ENCODE data around the gene ATP9A.
"Not testable (repeated sequence)": the region's sequence is repeated elsewhere in the genome, so short reads cannot be mapped to it uniquely, and the experiment has no call there.

Gene ATP9A

DNA sequence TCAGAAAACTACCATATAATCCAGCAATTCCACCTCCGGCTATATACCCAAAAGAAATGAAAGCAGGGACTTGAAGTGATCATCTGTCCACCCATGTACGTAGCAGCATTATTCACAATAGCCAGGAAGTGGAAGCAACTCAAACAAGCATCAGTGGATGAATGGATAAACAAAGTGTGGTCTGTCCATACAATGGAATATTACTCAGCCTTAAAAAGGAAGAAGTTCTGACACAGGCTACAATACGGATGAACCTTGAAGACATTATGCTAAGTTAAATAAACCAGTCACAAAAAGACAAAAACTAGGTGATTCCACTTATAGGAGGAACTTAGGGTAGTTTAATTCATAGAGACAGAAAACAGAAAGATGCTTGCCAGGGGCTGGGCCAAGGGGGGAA is 76.5 kb downstream of the ATP9A start:
- no peak for DNase-seq

DNA sequence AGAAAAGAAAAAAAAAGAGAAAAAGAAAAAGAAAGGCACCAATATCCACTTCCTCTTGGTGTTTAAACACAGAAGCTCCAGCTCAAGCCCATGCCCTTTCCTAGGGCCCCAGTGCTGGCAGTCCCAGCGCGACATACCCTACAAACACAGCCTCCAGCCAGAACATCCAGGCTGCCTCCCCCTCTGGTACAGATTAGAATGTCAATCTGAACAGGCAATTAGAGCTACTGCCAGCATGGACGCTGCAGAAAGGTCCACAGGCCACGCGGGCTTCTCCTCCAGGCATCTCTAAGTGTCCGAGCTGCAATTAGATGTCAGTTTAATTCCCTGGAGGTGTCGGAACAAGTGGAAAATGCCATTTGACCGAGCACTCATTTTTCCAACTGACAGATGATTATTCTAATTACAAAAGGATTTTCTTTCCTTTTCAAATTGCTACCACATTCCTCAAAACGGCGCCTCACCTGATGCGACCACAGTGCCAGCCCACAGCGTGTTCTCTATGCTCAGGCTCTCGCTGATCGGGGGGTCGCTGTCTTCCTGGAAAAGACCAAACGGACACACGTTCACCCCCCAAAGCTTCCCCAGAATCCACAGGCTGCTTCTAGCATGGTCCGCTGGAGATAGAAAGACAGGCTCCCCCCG is 79.5 kb downstream of the ATP9A start:
- no peak for DNase-seq

DNA sequence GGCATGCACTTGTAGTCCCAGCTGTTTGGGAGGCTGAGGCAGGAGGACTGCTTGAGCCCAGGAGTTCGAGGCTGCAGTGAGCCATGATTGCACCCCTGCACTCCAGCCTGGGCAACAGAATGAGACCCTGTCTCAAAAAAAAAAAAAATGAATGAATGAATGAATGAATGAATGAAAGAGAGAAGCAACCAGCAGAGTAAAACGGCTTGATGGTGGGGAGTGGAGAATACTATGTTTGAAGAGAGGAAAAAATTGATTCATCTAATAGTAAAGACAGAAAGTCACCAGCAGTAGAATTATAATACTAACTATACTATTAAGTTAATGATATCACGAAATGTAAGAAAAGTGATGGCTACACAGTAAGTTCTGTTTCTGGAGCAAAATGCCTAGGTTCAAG is 80.6 kb downstream of the ATP9A start:
- DNase-seq, result no peak

DNA sequence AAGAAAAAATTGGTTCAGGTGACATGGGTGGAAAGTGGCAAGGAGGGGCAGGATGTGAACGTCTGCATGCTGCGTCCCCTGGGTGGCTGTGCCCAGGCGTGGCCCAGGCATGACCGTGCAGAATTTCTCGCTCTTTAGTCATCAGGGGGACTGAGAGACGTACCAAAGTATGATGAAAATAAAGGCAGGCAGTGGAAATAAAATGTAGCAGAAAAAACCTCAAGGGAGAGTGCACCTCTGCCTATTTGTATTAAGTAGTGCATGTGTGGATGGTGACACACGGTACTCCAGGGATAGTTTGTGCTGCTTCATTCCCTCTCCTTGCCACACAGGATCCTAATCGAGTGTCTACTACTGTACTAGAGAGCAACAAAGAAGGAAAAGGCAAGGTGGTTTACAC is 81.1 kb downstream of the ATP9A start:
- DNase-seq, result no peak

DNA sequence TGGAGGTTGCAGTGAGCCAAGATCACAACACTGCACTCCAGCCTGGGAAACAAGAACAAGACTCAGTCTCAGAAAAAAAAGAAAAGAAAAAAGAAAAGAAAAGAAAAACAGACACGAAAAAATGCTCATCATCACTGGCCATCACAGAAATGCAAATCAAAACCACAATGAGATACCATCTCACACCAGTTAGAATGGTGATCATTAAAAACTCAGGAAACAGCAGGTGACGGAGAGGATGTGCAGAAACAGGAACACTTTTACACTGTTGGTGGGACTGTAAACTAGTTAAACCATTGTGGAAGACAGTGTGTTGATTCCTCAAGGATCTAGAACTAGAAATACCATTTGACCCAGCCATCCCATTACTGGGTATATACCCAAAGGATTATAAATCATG is 82.7 kb downstream of the ATP9A start:
- DNase-seq, result not testable (repeated sequence)

DNA sequence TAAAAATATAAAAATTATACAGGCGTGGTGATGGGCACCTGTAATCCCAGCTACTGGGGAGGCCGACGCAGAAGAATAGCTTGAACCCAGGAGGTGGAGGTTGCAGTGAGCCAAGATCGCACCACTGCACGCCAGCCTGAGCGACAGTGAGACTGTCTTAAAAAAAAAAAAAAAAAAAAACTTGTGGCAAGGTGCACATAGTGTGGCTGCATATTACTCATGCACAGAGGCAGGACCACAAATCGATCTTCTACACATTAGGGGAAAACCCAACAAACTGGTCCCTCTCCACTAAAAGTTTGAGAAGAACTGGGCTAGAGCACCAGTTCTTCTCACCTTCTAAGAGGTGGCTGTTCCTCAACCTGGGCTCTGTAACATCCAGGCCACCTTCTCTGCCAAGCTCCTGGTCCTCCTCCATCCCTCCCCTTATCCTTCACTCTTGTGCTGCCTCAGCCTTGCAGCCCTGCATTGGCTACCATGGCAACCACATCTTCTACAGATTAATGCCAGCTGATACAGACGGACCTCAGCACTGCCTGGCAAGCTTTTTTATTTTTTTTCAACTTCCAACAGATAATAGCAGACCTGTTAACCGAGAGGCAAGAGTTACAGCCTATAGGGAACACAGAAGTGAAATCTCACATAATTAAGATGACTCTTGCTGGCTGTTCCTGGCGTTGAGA is 88.0 kb downstream of the ATP9A start:
- DNase-seq, result no peak

DNA sequence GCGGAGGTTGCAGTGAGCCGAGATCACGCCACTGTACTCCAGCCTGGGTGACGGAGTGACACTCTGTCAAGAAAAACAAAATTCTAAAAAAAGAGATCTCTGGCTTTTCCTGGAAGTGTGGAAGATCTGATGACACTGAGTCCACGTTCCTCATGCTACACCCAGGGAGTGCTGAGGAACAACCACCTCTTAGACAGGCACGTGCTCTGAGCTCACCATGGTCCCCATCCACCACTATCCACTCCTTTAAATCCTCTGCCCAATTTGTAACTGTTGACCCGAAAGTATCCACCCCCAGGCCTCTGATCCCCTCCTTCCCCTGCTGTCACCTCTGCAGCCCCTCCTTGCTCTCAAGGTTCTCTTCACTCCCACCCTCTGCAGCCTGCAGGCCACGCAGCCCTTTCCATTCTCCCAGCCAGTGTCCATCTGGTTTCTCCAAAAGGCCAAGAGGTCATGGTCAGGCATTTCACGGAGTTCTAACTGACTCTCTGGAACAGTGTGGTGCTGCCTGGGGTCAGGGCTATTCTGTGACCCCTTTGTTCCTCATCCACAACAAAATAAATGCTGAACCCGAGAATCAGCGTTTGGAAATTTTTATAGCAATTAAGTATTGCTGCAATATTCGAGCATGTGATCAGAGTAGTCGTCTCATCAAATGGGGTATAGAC is 88.8 kb downstream of the ATP9A start:
- no peak for DNase-seq

DNA sequence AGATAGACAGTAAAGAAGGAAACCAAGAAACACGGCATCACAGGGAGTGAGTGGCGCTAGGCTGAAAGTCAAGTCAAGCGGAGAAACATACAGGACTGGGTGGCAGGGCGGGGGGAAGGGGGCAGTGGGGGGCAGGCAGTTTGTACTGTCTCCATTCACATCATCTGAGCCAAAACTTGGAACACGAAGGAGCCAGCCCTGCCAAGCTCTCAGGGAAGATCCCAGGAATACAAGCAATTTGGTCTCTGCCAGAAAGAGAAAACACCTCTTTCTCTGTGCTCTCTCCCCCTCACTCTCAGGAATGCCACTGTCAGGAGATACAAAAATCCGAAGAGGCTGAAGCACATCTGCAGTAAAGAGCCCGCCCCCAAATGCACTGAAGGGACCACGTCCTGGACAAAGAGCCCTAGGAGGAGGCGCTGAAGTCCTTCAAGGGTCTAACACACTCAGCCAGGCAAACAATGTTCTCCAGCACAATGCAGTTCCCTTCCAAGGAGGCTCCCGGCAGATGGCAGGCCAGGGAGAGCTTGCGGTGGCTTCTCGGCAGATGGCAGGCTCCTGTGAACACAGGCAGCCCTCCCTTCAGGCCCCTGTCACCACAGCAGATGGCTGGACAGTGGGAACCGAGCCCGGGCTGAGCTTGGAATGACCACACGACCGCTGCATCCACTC is 90.0 kb downstream of the ATP9A start:
- no peak for DNase-seq

DNA sequence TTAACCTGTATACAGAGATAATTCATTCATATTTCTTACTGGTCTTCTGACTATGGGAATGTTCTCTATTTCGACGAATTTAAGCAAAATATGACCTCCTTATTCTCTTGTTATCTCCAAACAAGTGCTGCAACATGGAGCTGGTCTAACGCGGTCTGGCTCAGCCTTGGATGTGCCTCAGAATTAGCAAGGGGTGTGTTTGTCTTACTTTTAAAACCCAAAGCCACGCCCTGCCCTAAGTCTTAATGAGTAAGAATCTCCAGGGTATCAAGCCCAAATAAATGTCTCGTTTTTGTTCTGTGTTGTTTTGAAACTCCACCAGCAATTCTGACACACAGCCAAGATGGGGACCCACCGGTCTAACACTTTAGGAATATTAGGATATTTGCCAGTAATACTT is 99.2 kb downstream of the ATP9A start:
- DNase-seq, result no peak

DNA sequence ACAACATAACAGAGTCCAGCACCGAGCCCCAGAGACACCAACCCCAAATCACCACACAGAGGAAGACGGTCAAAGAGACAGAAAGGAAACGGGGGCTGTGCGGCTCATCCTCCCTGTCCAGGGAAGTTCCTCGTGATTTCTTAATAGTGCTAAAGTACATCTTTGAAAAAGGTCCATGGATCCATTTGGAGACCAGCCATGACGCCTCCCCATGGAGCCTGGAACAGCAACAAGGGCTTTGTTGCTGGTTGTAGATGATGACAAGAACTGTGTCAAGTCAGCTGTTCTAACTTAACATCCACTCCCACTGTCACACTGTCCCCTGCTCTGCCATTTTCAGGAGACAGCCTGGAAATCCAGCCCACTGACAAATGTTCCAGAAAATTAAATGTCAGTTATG is 99.7 kb downstream of the ATP9A start:
- DNase-seq, result no peak

DNA sequence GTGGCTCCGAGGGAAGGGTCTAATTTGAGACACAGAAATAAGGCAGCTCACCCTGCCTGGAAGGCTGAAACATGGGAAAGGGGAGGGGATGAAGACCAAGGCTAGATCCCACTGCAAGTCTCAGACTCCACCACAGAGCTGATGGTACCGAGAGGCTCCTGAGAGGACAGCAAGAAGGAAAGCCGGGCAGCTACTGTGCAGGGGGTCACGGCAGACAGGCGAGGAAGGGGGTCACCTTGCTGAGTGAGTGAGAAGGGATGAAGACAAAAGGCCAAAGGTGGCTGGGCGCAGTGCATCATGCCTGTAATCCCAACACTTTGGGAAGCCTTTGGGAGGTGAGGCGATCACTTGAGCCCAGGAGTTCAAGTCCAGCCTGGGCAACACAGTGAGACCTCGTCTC is 100.7 kb downstream of the ATP9A start:
- no peak for DNase-seq

DNA sequence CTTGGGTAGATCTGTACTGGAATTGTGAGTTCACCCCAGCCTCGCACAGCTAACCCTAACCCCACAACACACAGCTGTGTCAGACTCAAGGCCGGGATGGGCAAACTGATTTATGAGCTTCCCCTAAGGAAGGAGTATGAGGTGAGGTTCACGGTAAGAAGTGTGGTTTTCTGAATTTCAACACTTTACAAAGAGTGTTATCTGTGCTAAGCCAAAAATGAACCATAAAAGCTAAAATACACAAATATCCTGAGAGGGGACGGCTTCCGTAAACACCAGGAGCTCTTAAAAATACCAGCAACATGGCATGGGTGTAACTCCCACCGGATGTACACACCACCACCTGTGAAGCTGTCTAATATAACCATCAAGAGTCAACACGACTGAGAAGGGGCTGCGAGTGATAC is 101.2 kb downstream of the ATP9A start:
- DNase-seq, result no peak

DNA sequence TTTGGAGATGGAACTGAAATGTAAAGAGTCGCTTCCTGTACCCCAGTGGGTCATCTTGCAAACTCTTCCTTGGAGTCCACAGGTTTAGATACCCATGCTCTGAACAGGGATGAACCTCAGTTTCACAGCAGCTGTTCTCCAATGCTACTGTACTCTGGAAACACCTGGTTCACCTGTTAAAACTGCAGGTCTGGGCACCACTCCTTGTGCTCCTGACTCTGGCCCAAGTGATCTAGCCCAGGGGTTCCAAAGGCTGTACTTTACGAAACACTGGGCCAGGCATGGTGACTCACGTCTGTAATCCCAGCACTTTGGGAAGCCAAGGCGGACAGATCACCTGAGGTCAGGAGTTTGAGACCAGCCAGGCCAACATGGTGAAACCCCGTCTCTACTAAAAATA is 102.1 kb downstream of the ATP9A start:
- no peak for DNase-seq

DNA sequence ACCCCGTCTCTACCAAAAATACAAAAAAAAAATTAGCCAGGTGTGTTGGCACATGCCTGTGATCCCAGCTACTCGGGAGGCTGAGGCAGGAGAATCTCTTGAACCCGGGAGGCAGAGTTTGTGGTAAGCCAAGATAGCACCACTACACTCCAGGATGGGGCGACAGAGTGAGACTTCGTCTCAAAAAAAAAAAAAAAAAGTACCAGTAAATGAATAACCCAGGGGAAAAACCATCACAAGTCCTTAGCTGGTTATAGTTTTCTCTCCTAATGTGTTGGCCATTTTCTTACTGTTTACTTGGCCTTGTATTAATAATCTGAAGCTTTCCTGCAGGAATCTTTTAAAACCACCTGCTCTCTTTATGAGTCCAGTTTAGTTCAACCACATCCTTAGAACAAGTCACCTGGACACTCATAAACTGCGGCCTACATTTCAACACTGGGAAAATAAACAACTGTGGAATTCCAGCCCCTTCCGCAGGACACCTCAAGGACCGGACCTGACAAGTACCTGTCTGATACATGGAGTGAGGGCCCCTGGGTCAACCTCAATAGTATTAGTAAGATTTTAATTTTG is 102.6 kb downstream of the ATP9A start:
- DNase-seq, result no peak

DNA sequence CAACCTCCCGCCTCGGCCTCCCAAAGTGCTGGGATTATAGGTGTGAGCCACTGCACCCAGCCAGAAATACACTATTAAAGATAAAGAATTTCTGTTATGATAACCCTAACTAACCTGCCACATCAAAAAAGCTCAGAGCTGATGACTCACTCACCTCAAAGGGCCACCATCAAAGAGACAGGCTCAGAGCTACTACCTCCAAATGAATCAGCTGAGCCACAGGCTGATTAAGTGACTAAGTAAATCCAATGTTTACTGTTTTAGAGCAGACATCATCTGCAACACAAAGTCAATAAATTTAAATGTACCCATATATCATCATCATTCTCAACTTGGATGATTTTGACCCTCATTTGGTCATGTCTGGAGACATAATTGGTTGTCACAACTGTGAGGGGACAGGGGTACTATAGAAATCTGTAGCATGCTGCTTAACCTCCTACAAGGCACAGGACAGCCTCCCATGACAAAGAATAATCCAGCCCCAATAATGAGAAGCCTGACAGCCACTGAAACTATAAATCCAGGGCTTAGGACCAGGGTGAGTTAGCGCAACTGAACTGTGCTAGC is 106.5 kb downstream of the ATP9A start:
- DNase-seq, result no peak

DNA sequence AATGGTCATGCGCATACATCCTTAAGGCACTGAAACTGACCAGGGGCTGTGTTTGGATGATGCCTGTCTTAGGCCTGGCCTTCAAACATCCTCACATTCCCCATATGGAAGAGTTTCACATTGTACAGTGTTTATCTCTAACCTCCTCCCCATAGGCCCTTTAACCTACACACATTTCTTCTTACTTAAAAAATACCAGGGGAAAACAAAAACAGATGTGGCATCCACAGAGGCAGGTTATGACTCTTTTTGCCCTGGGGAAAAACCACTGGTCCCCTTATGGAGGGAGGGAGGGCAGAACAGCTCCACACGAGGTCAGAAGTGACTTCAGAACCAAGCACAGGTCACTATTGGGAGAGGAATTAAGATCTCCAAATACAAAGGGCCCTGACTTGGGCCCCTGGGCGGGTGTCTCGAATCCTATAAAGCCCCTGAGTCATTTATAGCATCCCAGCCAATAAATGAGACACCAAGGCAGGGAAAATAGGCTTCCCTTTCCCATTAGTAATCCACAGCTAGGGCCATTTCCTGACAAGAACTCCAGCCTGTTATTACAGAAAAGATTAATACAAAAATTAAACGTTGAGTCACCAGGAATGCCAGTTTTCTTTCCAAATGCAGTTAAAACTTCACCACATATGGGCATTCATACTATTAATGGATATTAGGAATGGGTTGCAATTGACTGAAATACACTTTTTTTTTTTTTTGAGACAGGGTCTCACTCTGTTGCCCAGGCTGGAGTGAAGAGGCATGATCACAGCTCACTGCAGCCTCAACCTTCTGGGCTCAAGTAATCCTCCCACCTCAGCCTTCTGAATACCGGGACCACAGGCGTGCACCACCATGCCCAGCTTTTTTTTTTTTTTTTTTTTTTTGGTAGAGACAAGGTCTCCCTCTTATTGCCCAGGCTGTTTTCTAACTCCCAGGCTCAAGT is 107.2 kb downstream of the ATP9A start:
- DNase-seq, result no peak

DNA sequence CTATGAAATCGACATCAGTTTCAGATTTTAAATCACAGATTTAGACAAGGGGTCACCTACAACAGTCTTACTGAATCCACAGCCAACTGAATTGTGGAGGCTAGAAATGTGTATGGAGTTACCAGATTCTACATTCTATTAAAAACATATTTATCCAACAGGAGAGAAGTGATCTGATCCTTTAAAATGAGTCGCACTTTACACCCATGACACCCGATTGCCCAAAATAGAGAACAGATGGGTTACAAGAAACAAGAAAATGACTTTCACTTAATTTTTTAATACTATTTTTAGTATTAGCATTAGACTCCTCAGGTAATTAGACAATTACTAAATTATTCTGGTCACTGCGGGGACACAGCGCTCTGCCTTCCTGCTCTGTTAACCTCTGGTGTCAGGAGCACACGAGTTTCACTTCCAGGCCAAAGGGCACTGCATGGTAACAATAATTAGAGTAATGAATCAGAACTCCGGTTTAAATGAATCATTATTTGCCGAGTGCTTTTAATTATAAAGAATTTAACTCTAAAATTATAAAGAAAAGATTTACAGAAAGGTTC is 108.6 kb downstream of the ATP9A start:
- DNase-seq, result no peak

DNA sequence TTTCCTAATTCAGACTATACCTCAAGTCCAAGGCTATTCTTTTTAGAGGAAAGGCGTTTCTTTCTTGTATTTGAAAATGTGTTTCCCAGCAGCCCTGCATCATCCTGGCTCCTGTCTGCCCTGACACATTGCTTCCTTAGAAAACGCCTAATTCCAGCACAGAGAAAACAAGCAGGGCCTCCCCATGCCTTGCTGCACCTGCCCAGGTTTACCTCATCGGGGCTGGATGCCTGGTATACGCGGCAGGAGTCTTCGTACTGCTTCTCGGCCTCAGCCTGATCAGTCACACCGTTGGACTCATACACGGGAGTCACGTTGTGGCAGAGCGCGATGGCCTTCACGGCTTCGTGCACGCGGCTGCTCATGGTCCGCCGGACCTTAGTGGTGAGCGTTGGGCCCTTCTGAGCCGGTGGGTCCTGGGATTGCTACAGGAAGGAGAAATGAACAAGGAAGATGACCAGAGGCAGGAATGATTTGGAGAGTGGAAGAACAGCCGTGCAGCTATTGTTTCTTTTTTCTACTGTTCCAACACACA is 111.4 kb downstream of the ATP9A start:
- no peak for DNase-seq

DNA sequence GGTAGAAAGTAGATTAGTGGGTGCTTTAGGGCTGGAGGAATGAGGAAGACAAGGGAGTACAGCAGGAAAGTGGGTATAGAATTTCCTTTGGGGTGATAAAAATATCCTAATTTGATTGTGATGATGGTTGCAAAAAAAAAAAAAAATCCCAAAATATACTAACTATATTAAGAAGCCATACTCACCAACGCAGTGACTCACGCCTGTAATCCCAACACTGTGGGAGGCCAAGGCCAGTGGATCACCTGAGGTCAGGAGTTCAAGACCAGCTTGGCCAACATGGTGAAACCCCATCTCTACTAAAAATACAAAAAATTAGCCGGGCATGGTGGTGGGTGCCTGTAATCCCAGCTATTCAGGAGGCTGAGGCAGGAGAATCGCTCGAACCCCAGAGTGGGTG is 112.1 kb downstream of the ATP9A start:
- not testable (repeated sequence) for DNase-seq

DNA sequence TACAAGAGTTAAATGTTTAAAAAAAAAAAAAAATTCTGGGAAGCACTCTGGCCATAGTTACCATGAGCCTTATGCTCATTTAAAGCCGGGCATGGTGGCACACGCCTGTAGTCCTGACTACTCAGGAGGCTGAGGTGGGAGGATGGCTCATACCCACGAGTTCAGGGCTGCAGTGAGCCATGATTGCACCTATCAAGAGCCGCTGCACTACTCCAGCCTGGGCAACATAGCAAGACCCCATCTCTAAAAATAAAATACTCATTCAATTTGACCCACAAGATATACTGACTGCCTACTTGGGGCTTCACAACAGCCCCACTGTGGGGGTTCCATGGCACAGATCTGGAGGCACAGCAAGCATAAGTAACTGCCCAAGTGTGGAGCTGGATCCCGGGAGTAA is 113.7 kb downstream of the ATP9A start:
- DNase-seq, result no peak

DNA sequence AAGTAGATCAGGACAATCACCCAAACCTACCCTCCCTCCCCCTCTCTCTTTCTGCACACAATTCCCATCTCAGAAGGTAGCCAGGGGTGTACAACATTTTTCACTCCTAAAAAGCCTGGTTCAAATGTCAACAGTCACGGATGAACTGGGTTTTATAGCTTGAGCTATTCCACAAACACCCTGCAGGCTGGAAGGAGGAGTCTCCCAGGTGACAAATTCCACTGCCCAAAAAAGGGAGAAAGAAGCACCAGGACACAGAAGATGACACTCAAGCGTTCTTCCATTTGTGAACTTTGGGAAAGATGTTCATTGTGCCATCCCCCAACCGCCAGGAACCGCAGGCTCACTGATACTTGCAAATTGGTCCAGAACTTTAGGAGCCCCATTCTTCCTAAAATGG is 114.1 kb downstream of the ATP9A start:
- no peak for DNase-seq
